Fibroblast of lung (primary cell): ENCODE measurements around the gene FAM133A.

Source experiments
- EZH2 ChIP-seq: IDR thresholded peaks from 2 replicates; pipeline ENCODE4 v1.5.1; 2012; ENCODE audit warnings: low read length, control low read depth, mild to moderate bottlenecking; ENCODE audit errors: missing control alignments
- TF ChIP-seq, protein P1 (sequence below), 2 donors: IDR thresholded peaks in 1 of 2; conservative IDR thresholded peaks in 1 of 2; 1 replicate in 1 of 2; 2 replicates in 1 of 2; pipeline ENCODE4 v1.5.1; 2011 to 2012; ENCODE audit warnings: low read length in 2 of 2, control low read depth in 1 of 2, inconsistent platforms in 1 of 2, low read depth in 1 of 2, mild to moderate bottlenecking in 1 of 2

DNA sequence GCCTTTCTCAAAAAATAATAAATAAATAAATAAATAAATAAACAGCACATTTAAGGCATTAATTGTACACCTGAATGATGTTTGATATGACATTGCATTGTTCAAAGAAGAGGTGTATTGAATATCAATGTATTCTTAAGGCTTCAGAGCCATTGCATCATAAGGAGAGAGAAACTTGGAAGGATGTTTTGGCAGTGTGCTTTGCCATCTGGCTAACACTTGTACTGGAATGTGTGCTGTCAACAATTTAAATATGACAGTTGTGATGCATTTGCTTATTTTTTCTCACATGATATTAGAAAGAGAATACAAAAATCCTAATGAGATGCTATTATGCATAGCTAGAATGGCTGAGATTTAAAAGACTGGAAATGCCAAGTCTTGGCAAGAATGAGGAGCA lies 67.8 kb downstream of the FAM133A start:
- TF ChIP-seq, protein P1, sequence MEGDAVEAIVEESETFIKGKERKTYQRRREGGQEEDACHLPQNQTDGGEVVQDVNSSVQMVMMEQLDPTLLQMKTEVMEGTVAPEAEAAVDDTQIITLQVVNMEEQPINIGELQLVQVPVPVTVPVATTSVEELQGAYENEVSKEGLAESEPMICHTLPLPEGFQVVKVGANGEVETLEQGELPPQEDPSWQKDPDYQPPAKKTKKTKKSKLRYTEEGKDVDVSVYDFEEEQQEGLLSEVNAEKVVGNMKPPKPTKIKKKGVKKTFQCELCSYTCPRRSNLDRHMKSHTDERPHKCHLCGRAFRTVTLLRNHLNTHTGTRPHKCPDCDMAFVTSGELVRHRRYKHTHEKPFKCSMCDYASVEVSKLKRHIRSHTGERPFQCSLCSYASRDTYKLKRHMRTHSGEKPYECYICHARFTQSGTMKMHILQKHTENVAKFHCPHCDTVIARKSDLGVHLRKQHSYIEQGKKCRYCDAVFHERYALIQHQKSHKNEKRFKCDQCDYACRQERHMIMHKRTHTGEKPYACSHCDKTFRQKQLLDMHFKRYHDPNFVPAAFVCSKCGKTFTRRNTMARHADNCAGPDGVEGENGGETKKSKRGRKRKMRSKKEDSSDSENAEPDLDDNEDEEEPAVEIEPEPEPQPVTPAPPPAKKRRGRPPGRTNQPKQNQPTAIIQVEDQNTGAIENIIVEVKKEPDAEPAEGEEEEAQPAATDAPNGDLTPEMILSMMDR (conservative IDR thresholded peaks at IDR 0.05 in 1 of 2, IDR thresholded peaks at IDR 0.05 in 1 of 2; ENCODE audit: low read depth in 1 of 2, low read length in 2 of 2) = no peak
- no peak for TF ChIP-seq EZH2
